ENCODE measurements around the gene GDA. TPM values are rescaled to one million over a fixed set of nuclear protein-coding genes. Genes with fewer than 3 reads are reported as not detected.

Gene GDA
- total RNA-seq, 2 donors from 2014 or later: 0.44 TPM; not detected in 1

DNA sequence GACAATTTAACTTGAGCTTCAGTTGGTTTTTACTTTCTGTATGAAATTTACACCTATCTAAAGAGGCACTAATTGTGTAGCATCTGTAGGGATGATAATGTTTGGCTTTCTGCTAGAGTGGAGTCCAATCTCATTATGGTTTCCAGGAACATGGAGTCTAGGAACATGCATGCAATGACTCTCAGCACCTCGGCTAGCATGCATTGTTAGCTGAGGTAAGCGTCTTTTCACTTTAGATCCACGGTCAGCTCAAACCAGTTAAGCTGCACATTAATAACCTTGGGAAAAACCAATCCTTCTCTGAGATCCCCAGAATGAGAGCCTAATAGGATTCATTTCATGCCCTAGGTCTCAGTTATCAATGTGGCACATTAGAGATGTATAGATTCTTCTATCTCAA lies 7.8 kb upstream of the GDA start:
- TF ChIP-seq, protein P1, sequence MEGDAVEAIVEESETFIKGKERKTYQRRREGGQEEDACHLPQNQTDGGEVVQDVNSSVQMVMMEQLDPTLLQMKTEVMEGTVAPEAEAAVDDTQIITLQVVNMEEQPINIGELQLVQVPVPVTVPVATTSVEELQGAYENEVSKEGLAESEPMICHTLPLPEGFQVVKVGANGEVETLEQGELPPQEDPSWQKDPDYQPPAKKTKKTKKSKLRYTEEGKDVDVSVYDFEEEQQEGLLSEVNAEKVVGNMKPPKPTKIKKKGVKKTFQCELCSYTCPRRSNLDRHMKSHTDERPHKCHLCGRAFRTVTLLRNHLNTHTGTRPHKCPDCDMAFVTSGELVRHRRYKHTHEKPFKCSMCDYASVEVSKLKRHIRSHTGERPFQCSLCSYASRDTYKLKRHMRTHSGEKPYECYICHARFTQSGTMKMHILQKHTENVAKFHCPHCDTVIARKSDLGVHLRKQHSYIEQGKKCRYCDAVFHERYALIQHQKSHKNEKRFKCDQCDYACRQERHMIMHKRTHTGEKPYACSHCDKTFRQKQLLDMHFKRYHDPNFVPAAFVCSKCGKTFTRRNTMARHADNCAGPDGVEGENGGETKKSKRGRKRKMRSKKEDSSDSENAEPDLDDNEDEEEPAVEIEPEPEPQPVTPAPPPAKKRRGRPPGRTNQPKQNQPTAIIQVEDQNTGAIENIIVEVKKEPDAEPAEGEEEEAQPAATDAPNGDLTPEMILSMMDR (IDR thresholded peaks at IDR 0.05): no peak
- DNase-seq (ENCODE audit: low spot score): no peak
- H3K4me3 ChIP-seq: no peak overlapping the region
- no peaks in the 10 kb centered on the region for H3K27me3 ChIP-seq
- no peak overlapping the region for H3K27ac ChIP-seq
- no peaks in the 10 kb centered on the region for H3K36me3 ChIP-seq
- H3K9me3 ChIP-seq: no peaks in the 10 kb centered on the region
- H3K4me1 ChIP-seq: no peaks in the 10 kb centered on the region

DNA sequence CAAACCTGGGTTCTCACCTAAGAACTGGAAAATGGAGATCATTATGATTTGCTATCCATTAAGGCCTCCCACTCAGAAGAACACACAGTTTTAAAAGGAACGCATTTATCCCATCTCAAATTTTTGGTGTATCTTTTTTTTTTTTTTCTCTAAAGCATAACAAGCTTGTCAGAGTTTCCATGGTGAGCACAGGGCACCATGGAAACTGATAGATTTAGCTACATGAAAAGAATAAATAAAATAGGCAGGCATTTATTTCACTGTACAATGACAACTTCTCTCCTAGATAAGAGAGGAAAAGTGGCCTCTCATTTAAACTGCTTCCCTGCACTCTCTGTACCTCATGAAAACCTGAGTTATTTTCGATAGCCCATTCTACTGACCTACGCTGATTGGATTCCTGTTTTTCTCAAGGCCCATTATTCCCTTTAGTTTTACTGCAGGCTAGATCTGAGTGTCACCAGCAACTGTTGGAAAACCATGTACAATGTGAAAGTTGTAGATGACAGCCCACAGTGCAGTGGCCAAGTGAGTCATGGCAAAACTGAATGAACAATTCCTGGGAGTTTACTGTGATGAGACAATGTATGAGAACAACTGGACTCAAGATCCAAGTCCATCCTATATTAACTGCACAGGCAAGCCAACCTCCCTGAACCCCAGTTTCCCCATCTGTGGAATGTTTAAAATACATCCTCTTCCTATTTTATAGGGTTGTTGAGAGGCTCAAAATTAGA lies 4.3 kb upstream of the GDA start:
- Histone ChIP-seq H3K27me3 (no peaks in the 10 kb centered on the region), H3K9me3 (no peaks in the 10 kb centered on the region), H3K36me3 (no peaks in the 10 kb centered on the region), H3K4me1 (peaks cover 0 to 9% of the 10 kb centered on the region in 2 donors), H3K27ac (no peak overlapping the region), H3K4me3 (no peak overlapping the region)
- no peak for DNase-seq (ENCODE audit: low spot score)
- TF ChIP-seq, protein P1 (IDR thresholded peaks at IDR 0.05): no peak

DNA sequence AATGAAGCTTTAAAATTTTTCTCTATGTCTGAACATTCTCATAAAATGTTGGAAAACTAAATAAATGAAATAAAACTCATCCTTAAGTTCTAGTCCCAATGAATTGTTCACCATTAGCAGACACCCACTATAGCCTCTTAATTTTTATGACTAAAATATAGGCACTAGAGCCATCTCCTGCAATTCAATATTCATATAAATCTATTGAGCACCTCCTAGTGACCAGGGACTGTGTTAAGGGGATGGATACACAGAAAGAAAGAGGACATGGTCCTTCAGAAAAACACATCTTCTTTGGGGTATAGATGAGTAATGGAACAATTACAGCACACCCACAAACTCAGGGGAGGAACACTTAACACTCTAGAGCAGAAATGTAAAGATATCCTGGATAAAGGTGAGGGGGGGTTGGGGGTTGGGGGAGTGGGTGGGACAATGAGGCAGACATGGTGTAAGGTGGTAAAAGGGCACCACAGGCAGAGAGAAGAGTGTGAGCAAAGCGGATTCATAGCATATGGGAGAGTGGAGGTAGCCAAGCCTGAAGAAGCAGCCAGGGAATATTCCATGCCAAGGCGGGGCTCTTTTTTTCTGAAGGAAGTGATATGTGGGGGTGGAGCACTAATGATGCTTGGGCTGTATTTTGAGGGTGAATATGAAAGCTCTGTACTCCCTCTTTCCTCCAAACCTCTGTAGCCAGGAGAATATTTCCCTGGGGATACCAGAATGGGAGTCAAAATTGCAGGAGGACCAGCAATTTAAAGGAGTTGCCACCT lies 3.3 kb upstream of the GDA start:
- H3K36me3 ChIP-seq: no peaks in the 10 kb centered on the region
- no peak for DNase-seq (ENCODE audit: low spot score)
- H3K27ac ChIP-seq: no peak overlapping the region
- H3K4me1 ChIP-seq: peaks cover 0 to 9% of the 10 kb centered on the region in 2 donors
- TF ChIP-seq, protein P1 (IDR thresholded peaks at IDR 0.05): no peak
- H3K27me3 ChIP-seq: no peaks in the 10 kb centered on the region
- H3K9me3 ChIP-seq: no peaks in the 10 kb centered on the region
- H3K4me3 ChIP-seq: no peak overlapping the region

DNA sequence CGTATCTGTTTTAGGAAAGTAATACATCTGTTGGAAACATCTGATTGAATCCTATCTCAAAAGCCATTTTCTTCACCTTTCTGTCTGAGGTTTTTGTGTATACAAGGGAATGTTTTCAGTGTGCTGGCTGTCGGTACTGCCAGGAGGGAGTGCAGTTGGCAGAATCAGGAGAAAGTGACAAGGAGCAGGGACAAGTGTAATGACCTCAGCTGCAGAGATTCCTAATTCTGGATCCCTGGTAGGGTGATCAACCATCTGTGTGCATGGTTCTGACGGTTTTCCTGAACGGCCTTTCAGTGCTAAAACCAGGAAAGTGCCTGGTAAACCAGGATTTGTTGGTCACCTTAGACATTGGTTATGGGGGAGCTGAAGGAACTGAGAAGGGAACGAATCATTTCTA lies 1.6 kb upstream of the GDA start:
- TF ChIP-seq, protein P1 (IDR thresholded peaks at IDR 0.05): no peak
- no peaks in the 10 kb centered on the region for H3K27me3 ChIP-seq
- peaks cover 0 to 9% of the 10 kb centered on the region in 2 donors for H3K4me1 ChIP-seq
- DNase-seq (ENCODE audit: low spot score): no peak
- H3K4me3 ChIP-seq: no peak overlapping the region
- H3K36me3 ChIP-seq: no peaks in the 10 kb centered on the region
- no peak overlapping the region for H3K27ac ChIP-seq
- no peaks in the 10 kb centered on the region for H3K9me3 ChIP-seq

DNA sequence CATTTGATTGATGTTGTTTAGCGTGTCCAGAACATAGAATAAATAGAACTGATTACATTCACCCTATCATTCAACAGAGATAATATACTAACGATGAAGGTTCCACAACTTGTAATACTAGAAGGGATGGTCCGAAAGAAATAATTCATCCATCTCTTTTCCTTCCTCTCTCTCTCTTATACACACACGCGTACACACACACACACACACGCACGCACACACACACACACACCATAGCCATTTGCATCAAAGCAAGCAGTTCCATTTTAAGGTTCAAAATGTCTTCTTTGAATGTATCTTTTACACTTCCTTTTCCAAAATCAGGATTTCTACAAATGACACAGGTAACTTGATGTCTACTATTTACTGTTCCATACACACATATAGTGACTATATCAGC lies 887 bp downstream of the GDA start:
- Histone ChIP-seq H3K4me1 (peaks cover 0 to 9% of the 10 kb centered on the region in 2 donors), H3K36me3 (no peaks in the 10 kb centered on the region), H3K27me3 (no peaks in the 10 kb centered on the region), H3K9me3 (no peaks in the 10 kb centered on the region), H3K27ac (no peak overlapping the region), H3K4me3 (no peak overlapping the region)
- DNase-seq (ENCODE audit: low spot score): no peak
- TF ChIP-seq, protein P1 (IDR thresholded peaks at IDR 0.05): no peak

Measured in right atrium auricular region (tissue), 2 donors.